GM18867 (cell line): Measurements from ENCODE around the gene YIPF7.

Source experiments
- ATAC-seq: cut with Tn5 transposase; IDR thresholded peaks from one replicate; pipeline ENCODE4 v1.9.1; 2021; ENCODE audit warnings: mild to moderate bottlenecking, moderate library complexity; ENCODE audit not compliant: unreplicated experiment

Gene YIPF7

GRCh38 chr4:44651425-44651824, at the start of gene YIPF7:
Gene YIPF7 (minus strand): TSS chr4:44651625. CDS start chr4:44650100, 1,525 bp downstream.
- ATAC-seq = no peak

DNA sequence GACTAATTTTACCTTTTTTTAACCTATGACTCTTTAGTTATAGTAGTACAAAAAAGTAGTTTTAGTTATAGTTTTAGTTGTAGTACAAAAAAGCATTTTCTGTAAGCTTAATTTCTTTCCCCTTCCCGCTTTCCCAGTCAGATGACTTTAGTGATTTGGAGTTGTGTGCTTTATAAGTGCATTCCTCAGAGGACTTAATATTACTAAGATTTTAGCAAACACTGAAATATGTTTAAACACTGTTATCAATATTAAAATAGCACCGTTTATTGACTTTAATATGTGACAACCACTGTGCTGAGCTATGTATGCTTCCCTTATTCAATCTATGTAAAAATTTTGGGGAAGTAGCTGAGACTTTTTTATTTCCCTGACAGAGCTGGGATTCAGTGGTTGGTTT, 49.6 kb upstream of the YIPF7 start:
- ATAC-seq = no peak

GRCh38 chr4:44700427-44700826, 49.0 kb upstream of the YIPF7 start:
- ATAC-seq = no peak

DNA sequence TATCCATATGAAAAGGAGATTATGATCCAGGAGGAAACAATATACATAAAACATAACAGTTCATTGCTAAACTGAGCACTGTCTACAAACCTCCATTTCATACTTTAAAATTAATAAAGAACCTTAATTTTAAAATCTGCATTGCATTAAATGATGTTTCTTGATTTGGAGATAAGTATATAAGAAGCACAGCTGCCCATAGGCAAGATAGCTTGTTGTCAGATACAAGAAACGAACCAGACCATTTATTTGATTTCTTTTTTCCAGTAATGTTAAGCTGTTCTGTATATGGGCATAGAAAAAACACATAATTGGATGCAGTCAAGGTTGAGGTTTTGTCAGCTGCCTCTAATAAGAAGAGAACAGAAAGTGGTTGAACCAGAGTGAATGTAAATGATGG, 33.2 kb upstream of the YIPF7 start:
- ATAC-seq = no peak

DNA sequence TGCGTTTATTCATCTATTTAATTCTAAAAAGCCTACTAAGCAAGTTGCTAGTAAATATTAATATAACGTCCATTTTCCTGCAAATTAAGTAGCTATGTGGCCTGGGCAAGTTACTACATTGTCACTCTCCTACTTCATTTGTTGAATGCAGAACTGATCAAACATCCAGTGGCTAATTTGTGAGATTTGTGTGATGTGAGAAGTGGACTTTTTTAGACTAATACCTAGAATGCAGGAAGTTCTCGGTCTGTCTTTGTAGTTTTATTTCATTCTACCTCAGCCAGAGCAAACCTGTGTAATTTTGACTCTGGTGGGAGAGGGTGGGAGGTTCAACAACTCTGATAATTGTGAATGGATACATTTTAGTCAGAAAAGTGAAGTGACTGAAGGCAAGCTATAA, 27.6 kb upstream of the YIPF7 start:
- peak; percentile 7 for ATAC-seq

GRCh38 chr4:44678094-44679041, 26.9 kb upstream of the YIPF7 start, which contains the start of gene GUF1:
Gene GUF1 (plus strand): TSS chr4:44678420. CDS start chr4:44678623, 203 bp downstream.
- peak; percentile 96 for ATAC-seq

DNA sequence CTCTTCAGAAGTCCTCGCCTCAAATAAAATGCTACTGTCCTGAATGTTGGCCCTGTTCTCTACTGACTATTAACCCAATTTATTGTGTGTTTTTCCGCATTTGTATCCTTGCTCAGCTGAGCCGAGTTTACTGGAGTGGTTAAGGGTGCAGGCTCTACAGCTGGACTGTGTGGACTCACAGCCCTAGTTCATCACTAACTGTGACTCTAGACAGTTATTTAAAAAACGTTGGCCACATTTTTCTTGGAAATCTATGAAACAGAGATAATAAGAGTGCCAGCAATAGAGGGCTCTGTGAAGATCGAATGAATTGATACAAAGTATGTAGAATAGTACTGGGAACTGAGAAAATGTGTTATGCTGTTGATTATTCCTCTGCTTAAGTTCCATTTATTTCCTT, 23.9 kb upstream of the YIPF7 start:
- ATAC-seq = no peak

DNA sequence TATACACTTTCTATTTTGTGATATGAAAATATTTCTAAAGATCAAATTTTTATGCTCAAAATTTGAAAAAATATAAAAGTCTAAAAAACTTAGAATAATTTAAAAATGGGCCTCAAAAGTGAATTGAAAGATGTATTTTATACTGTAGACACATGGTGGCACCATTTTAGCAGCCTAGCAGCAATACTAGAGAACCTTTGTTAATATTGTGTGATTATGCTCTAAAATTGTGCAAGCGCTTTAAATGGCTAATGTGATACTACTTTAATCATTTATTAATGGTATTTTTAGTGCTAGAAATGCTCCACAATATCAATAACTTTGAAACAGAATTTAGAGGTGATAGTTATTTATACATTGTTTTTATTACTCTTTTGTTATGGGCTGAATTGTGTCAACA, 23.0 kb upstream of the YIPF7 start:
- no peak for ATAC-seq

DNA sequence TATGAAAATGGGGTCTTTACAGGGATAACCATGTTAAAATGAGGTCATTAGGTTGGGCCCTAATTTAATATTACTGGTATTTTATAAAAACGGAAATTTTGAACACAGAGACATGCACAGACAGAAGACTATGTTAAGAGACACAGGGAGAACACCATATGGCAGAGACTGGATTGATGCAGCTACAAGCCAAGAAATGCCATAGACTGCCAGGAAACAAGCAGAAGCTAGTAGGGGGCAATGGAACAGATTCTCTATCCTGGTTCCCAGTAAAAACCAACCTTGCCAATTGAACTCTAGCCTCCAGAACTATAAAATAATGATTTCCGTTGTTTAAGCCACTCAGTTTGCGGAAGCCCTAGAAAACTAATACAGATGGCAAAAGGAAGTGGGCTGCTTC, 20.2 kb upstream of the YIPF7 start:
- no peak for ATAC-seq

- ATAC-seq = no peak
These were observed 19.2 kb upstream of the YIPF7 start for GRCh38 chr4:44670506-44671199.

DNA sequence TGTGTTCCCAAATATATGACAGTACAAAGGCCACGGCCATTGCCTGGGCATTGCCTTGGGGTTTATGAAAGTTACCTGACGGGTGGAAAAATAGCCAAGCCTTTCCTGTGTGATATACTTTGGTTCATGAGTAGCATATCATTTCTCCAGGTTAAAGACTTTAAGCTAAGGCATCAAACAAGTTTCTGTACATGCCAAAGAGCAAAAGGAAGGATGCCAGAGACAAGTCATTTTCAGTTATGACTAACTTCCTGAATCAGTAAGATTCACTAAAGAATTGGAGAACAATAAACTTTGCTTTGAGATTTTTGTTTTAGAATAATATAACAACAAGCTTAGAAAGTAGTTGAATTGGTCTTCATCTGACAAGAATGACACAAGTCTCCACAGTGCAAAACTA, 17.1 kb upstream of the YIPF7 start:
- ATAC-seq = no peak

DNA sequence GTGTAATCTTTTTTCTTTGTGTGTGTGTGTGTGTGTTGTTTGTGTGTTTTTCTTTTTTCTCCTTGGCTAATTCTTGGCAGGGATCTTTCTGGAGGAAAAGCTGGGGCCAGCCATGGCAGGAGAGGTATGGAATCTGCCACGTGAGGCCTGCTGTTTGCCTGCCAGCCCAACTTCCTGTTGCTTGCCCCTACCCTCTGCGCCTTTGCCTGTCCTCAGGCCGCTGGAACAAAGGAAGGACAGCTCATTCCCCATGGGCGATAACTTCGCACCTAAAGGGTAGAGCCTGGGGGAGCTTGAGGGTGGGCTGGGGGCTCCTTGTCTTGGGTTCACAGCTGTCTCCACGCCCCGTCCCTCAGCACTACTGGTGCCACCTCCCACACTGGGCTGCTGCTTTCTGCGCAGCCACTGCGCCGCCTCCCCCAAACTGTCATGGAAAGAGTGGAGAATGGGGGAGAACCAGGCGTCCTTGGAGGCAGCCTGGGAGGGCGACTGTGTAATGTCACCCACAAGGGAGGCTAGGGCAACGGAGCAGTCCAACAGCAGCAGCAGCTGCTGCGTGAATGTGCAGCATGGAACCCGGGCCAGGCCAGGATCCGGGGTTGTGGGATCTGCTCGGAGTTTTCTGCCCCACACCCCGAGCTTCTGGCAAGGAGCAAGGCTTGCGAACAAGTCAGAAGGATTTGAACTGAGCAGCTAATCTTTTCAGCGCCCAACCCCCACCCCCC, 12.3 kb upstream of the YIPF7 start:
- no peak for ATAC-seq

DNA sequence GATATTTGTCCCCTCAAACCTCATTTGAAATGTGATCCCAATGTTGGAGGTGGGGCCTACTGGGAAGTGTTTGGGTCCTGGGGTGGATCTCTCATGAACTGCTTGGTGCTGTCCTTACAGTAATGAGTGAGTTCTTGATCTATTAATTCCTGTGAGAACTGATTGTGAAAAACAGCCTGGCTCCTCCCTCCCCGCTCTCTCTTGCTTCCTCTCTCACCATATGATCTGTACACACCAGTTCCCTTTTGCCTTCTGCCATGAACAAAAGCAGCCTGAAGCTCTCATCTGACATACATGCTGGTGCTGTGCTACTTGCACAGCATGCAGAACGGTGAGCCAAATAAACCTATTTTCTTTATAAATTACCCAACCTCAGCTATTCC, 11.2 kb upstream of the YIPF7 start:
- ATAC-seq = peak; percentile 91

DNA sequence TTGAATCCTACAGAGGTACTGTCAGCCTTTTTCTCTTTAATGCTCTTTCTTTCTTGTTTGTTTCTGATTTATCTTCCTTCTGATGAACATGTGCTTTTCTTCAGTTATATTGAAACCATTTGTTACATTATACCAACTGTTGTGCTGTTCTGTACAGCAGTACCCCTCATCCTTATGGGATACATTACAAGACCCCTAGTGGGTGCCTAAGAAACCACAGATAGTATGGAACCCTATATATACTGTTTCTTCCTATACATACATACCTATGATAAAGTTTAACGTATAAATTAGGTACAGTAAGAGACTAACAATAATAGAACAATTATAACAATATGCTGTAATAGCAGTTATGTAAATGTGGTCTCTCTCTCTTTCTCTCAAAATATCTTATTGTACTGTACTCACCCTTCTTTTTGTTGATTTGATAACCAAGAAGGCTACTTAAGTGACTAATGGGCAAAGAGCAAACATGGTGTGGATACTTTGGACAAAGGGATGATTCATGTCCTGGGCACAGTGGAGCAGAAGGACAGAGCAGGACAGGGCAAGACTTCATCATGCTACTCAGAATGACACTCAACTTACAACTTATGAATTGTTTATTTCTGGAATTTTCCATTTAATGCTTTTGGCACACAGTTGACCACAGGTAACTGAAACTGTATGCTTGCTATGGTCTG, 10.7 kb upstream of the YIPF7 start:
- peak; percentile 14 for ATAC-seq

DNA sequence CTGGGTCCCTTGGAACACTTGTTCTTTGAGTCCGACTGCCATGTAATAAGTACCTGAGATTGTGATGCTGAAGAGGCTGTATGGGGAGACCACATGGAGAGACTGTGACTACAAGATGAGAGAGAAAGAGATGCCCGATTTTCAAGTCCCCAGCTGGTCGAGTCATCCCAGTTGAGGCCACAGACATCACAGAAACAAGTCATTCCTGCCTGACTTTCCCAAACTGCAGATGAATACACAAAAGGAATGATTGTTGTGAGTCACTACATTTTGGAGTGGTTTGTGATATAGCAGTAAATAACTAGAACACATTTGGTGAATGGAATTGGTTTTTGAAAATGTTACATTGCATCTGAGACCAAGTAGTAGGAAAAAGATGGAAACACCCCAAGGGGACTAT, 9.0 kb upstream of the YIPF7 start:
- ATAC-seq = no peak

DNA sequence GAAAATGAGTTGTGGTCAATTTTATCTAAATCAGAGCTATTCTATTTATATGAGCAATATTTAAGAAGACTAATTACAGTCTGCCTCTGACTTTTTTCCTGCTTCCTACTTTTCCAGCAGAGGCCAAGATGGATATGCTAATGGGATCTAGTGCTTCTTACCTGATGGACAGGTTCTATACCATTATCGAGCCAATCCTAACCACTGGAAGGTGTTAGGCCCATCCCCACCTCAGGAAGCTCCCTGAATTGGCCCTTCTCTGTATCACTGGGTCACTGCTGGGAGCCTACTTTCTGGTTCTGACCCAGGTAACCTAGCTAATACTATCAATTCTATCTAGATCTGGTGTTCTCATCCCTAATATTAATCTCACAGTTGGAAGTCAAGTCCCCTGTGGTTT, 577 bp upstream of the YIPF7 start:
- ATAC-seq = no peak

- ATAC-seq = no peak
These were observed 5.3 kb downstream of the YIPF7 start for GRCh38 chr4:44646151-44646550.

DNA sequence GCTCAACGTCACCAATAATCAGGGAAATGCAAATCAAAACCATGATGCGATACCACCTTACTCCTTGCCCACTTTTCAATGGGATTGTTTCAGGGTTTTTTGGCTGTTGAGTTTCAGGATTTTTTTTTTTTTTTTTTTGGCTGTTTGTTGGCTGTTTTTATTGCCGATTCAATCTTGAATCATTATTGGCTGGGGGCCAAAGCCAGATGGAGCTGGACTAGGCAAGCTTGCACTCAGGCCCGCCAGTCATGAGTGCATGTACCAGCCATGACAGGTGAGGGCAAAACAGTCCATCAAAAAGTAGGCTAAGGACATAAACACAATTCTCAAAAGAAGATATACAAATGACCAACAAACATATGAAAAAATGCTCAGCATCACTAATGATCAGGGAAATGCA, 13.3 kb downstream of the YIPF7 start:
- ATAC-seq = no peak

- ATAC-seq = no peak
These were observed 18.7 kb downstream of the YIPF7 start for GRCh38 chr4:44632733-44633132.

DNA sequence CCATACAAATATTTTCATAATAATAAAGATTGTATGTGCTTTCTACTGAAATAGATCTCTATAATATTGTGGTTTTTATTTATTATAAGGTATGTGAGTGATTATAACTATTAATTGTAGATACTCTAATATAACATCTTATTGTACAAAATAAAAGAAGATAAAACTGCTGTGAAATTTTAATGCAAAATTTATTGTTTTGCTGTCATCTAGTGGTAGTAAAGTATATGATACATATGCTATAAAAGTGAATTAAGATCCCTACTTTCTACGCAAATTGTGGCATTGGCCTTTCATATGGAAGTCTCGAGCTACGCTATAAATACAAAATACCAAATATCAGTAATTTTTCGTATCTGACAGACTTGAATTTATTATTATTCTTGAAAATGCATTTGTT, 19.3 kb downstream of the YIPF7 start:
- ATAC-seq = no peak
